CD4-positive, alpha-beta T cell treated with Interleukin-15 for 4 hours (primary cell): Measurements from ENCODE around the gene BEGAIN.

Source experiments
- DNase-seq: peaks from one replicate; pipeline ENCODE4 v3.0.0-alpha.2; 2020; ENCODE audit warnings: low spot score

BEGAIN gene, protein sequence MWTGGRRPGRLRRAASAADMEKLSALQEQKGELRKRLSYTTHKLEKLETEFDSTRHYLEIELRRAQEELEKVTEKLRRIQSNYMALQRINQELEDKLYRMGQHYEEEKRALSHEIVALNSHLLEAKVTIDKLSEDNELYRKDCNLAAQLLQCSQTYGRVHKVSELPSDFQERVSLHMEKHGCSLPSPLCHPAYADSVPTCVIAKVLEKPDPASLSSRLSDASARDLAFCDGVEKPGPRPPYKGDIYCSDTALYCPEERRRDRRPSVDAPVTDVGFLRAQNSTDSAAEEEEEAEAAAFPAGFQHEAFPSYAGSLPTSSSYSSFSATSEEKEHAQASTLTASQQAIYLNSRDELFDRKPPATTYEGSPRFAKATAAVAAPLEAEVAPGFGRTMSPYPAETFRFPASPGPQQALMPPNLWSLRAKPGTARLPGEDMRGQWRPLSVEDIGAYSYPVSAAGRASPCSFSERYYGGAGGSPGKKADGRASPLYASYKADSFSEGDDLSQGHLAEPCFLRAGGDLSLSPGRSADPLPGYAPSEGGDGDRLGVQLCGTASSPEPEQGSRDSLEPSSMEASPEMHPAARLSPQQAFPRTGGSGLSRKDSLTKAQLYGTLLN

DNA sequence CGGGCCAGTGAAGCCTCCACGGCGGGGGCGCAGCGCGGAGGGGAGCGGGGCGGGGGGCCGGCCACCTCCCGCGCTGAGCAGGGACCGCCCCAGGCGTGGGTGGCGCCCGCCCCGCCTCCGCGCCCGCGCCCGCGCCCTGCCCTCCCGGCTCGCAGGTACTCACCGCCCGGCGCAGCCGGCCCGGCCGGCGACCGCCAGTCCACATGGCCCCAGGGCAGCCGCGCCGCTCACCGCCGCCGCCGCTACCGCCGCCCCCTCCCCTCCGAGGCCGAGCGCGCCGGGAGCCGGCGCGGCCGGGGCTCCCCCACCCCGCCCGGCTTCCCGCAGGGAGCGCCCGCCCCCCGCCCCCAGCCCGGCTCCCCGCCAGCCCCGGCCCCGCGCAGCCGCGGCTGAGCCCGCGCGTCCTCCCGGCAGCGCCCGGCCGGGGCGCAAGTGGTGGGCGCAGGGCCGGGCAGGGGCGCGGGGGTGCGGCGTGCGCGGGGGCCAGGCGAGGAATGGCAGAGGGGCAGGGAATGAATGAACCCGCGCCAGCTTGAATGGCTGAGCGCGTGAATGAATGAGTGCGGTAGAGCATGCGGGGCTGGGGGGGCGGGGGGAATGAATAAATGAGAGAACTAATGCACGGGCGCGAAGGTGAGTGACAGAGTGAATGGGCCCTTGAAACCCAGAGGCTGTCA is at the start of gene BEGAIN:
BEGAIN (minus strand) TSS at position 332 of the 677 bp plus-strand sequence; CDS start at position 205, 127 bp downstream.
- no peak for DNase-seq

DNA sequence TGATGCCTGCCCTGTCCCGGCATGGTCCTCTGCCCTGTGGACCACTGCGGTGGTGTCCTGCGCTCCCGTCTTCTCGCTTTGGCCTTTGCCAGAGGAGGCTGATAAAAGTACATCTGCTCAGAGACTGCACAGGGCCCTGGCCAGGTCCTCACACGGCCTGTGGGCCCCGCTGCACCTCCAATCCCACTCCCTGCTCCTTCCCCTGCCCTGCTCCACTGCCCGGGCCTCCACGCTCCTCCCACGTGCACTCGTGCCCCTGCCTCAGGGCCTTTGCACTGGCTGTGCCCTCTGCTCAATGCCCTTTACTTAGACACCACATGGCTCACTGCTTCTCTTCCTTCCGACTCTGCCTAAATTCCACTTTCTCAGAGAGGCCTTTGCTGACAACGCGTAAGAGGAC is 49.3 kb upstream of the BEGAIN start:
- no peak for DNase-seq

DNA sequence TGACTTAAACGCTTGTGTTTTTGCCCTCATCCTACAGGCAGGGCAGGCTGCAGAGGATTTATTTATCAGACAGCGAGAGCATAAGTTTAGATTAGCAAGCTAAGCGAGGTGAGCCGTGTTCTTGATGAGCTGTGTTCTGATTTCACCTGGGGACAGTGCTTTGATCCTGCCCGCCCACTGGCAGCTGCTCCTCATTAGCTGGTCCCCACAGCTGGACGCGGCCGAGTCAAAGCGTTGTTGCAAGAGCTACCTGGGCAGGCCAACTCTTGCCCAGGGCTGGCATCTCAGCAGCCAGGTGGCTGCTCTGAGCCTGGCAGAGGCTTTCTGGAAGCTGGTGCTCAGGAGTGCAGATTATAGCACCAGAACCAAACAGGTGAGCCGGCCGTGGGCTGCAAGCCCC is 46.8 kb upstream of the BEGAIN start:
- DNase-seq, result no peak

DNA sequence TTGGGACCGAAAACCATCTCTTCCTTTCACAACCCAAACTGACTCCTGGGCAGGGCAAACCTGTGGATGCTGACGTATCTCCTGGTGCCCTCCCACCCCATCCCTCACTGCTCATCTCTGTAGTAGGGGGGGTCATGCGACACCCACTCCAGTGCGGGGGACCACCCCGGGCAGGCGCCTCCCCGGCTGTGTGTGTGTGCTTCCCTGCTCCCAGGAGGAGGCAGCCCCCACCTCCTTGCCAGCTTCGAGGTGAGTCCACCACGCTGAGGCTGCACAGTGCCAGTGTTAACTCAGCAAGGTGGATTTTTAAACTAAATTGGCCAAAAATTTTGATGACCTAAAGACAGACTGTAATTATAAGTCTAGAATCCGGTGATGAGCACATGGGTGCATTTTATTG is 46.2 kb upstream of the BEGAIN start:
- DNase-seq, result no peak

DNA sequence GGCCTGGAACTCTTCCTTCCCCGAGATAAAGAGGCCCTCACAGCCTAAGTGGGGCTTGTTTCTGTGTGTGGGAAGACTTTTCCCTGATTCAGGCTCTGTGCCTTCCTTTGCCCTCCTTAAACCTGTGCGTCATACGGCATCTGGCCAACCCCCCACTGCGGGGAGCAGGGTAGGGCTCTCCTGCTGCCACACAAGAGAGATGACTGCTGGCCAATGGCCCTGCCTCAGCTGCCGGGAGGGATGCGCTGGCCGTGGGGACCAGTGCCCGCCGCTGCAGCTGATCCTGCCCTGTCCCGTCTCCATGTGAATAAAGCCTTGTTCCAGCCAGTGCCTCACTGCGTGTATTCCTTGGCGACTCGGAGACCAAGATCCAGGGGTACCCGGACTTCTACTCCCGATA is 42.5 kb upstream of the BEGAIN start:
- DNase-seq, result no peak

DNA sequence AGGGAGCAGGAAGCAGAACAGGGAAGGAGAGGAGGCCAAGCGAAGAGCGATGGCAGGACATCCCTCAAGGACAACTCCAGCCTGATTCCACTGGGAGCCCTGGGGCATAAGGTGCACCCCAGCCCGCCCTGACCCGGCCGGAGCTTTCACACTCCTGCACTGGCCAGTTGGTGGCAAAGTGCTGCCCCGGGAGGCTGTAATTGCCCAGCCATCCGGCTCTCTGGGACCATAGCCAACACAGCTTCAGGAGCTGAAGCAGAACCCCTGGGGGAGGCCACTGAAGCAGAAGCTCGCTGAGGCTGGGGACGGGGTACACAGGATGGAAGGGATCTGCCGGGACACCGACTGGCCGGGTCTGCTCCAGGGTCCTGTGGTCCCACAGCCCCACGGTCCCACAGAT is 41.9 kb upstream of the BEGAIN start:
- DNase-seq, result no peak

DNA sequence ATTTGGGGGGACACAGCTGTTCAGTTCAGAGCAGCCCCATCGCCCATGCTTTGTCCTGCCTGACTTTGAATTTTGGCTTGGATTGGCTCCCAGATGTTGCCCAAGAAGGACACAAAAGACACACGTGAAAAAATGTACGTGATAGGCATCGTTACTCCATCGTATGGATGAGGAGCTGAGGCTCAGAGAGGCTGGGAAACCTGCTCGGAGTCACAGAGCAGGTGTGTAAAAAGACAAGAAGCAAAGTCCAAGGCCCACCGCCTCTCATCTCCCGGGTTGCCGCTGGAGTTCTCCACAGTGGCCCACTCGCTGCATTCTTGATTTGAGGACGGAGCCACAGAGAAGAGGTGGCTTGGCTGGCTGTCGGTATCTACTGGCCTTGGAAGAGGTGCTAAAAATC is 41.0 kb upstream of the BEGAIN start:
- DNase-seq, result no peak

DNA sequence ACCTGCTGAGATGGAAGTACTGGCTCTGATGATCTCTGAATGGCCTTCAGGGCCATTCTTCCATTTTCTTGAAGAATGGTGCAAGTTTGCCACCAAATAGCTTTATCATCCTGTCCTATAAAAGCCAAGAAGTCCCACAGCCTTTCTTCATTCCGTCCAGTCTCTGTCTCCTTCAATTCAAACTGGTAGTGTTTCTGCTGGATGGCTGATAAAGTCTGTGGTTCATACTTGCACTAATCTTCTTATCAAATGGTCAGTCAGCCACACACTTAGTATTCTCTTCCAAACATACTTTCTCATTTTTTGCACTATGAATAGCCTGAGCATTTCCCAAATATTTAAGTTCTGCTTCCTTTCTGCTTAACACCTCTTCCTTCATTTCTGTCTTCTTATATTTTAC is 39.4 kb upstream of the BEGAIN start:
- no peak for DNase-seq

DNA sequence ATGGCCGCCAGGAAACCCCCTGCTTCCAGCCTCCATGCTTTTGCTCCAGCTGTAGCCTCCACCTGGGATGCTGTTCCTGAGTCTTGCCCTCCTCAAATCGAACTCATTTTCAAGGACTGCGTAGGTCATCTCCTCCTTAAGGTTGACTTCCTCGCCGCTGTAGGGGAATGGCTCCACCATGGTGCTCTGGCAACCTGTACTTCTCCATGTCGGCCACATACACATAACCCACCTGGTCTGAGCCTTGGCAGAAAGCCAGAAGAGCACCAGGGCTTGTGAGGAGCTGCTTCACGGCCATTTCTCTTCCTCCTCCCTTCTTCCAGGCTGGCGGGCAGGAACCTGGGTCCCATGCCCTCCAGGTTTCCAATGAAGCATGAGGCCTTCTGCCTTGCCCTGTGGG is 36.7 kb upstream of the BEGAIN start:
- no peak for DNase-seq

DNA sequence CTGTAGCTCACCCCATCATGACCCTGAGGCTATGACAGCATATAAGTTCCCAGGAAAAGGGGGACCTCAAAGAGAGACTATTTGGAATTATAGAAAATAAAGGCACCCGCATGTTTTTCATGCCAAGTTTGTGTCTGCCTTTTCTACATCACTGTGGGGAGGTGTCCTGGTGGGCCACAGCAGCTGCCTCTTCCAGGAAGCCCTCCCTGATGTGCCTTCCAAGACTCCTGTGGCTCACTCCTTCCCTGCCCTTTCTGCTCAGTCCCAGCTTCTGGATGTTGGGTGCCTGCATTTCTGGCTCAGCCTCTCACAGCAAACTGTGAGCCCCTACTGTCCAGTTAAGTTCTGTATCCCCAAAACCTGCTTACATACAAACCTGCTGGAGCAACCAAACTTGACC is 36.3 kb upstream of the BEGAIN start:
- DNase-seq, result no peak

DNA sequence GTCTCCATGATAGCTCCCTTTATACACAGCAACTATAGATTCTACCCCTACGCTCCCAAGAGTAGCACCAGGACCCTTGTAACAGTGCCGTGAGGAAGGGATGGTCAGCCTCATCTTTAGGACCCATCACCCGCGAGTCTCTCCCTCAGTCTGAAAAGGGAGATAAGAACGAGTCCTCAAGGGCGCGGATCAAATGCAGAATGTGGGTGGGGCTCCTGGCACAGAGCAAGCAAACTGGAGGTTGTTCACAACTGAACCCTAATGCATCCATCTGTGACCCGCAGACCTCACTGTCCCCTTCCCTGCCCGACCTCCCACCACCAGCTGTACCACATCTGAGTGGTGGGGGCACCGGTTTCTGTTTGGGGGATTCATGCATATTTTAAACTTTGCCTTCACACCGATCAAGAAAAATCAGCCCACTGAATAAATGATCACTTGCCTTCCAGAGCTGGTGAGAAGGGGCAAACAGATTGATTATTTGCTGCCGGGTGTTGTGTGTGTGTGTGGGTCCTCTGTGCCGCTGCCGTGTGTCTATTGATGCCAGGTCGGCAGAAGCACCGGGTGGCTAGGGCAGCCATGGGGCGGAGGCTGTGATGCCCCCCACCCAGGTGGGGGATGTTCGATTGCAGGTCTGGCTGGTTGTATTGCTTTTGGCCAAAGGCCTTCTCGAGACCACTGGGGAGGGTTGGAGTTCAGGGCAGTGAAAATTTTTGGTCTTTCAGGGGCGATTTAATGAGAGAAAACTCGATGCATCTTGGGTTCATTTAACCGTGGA is 35.7 kb upstream of the BEGAIN start:
- DNase-seq, result no peak

DNA sequence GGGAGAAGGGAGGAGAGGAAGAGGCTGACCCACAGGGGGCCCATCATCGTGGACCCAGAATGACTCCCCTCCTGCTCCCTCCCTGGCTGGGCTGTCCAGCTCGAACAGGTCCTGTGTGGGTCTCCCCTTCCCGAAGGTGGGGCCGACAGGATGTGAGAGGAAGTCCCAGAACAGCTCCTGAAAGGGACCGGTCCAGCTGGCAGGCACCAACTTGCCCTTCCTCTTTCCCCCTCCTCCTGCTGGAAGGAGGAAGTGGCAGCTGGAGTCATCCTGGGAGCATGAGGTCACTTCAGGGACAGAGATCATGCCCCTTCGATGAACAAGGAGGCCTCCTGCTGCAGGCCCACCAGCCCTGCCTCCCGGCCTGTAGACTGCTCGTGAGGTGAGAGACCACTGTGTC is 35.0 kb upstream of the BEGAIN start:
- no peak for DNase-seq

DNA sequence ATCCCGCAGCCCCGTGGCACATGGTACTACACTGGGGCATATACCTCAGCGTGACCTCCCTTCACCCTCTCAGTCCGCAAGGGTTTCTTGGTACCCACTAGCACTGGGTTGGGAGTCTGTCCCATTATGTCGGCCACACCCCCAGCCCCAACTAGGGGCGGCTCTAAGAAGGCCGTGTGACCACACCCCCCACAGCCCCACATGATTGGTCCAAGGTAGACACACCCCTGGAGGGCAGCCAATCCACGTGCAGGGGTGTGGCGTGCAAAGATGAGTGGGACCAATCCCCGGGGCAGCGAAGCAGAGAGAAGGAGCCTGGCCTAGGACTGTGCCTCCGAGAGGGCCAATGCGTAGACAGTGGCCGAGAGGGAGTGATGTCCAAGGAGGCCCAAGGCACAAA is 34.6 kb upstream of the BEGAIN start:
- DNase-seq, result no peak

DNA sequence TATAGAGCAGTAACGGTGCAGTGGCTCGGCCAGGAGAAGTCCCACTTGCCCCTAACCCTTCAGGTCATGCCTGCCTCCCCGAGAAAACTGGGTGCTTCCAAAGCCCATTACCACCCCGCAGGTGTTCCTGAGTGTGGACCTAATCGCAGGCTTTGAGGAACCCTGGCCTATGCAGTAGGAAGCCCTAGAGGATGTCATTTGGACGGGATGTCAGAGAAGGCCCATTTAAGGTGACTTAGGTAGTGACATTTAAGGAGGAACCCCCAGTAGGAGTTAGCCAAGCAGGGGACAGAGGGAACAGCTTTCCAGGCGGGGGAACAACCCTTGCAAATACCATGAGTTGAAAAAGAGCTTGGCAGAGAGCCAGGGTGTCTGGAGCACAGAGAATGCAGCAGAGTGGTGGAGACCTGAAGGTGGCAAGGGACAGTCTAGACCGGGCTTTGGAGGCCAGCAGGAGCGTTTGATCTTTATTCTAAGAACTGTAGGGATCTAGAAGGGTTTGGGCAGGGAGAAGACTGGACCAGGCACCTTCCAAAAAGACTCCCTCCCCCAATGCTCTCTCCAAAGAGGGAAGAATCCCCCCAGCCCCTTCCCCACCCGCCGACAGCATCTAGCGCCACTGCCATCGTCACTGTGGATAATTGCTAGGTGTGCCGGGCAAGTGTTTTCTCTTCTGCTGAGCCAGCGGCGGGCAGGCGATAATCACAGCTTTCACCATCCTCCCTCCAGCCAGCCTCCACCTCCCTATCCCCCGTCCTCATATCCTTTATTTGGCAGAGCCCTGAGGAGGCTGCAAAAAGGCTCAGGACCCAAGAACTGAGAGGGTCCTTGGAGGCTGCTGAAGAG is 33.3 kb upstream of the BEGAIN start:
- no peak for DNase-seq

DNA sequence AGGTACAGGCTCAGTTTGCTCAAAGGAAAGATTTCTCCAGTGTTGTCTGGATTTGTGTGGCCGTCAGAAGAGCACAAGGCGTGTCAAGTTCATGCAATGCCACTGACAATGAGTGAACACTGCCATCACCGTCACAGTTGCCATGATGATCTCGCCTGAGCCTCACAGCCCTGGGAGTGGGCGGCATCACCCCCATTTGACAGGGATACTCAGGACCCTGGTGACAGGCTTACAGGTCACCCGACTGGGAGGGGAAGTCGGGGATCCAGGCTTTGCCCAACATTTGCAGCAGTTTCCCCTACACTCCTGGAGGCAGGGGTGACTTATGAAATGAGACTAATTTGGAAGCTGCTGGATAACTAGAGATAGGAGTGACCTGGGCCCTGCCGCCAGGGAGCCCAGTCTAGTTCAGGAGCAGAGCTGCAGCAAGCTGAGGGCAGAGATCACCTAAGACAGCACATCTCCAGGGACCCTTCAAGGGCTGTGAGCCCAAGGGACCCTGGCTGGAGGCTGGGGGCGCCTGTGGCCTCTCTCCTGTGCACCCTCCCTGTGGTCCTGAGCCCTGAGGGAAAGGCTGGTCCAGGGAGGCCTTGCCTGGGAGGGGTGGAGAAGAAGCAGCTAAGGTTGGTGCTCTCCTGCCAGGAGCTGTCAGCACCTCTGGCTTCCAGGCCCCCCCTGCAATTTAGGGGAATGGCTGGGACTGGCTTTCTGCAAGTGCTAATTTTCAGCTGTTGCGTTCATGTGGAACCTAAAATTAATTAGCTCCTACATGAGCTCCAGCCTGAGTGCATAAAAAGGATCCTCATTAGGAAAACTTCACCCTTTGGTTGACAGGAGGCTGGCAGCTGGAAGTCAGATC is 32.4 kb upstream of the BEGAIN start:
- no peak for DNase-seq

DNA sequence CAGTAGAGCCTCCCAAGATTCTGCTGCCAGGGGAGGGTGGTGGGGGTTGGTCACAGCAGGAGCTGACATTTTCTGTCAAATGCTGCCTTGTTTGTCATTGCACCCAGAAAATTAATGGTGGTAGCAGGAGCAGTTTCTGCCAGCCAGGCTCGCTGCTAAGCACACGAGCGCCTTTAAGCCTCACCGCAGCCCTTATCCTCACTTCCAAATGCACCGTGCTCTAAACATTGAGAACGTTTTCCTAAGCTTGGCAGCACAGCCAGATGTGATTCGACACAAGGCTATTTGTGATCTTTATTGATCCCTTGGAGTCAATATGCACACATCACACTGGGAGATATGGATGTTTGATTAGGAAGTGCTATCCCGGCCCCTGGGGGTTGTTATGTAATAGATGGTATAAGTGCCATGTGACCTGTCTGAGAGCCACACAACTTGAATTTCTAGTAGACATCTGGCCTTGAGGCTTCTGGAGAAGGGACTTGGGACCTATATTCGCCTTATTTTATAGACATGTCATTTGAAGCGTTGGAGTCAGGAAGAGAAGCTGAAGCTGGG is 31.6 kb upstream of the BEGAIN start:
- DNase-seq, result no peak

DNA sequence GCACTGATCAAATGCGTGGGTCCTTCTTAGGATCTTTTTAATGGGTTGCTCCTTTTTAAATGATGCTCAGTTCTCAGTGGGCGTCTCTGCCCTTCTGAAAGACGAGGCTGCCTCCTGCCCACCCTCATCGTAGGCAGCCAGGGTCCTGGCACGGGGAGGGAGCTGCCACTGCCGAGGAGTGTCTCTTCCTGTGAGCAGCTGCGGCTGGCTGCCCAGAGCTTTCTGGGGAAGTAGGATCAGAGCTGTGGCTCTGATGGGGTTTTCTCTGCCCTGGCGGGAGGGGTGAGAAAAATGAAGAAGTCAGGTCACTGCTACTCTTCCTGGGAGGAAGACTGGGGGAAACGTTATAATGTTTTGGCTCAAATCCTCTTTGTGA is 31.1 kb upstream of the BEGAIN start:
- no peak for DNase-seq

DNA sequence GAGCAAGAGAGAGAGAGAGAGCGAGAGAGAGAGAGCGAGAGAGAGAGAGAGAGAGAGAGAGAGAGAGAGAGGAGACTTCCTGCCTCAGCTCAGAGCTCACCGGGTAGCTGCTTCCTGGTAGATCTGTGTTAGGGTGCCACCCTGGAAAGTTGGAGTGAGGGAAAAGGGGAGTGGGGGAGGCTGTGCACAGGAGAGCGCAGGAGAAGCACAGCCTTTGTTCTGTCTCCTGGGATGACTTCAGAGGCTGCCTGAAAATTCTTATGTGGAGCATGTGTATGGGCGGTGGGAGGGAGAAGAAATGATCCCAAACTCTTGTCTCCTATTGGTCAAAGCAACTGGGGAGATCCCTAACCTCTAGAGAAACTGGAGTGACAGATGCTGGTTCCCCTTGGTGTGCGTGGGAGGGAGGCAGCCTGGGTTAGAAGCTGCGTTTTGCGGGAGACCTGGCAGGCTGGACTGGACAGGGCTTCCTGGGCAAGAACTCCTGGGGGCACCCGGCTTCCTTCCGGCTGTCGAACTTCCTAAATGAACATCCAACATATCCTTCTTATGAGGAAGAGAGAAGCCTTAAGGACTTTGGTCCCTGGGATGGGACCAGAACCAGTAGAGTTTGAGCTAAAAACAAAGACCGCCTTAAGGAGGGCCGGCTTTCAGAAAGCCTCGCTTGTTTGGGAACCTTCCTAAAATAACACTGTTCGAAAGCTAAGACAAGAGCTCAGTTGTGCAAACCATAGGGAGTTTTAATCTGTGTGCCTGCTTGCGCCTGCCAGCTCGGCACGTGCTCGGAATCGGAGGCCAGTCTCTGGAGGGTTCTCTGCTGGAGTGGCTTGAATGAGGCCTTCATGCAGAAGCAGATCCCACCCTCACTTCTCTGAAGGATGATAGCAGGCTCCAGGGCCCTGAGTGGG is 30.4 kb upstream of the BEGAIN start:
- DNase-seq, result no peak

DNA sequence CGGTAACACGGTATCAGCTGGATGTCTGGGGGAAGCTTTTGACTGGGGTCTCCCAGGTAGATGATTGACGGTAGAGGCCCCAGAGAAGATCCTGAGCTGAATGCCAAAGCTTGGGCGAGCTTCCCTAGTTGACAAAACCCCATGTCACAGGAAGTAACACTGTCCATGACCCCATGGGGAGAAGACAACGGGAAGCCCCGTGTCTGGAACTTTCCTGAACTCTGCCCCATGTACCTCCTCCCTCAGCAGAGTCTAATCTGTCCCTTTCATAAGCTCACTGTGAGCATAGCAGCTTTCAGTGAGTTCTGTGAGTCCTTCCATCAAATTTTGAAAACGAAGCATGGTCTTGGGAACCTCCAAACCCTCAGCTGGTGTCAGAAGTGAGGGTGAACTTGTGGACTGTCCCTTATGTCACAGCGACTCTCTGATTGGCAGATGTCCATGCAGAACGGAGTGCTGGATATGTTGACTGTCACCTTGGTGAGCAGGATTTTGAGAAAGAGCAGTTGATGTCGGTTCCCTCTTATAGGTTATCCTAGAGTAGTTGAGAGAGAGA is 29.7 kb upstream of the BEGAIN start:
- no peak for DNase-seq
